Lung microvascular endothelial cell (primary cell): Measurements from ENCODE around the gene DPYSL4. TPM values are rescaled to one million over a fixed set of nuclear protein-coding genes. Genes with fewer than 3 reads are reported as not detected.

Experiments used
- DNase-seq, 2 donors: peaks; one replicate each; pipeline versions ENCODE4 v3.0.0 to v3.0.0-alpha.2; 2010; ENCODE audit warnings: low read depth in 2 of 2
- total RNA-seq: library from RNA; depleted of rRNA; stranded (reverse); fragments of >200 nt; gene quantifications from 2 replicates; pipeline ENCODE4 v1.2.1, GENCODE V29; 2014

Gene DPYSL4
- total RNA-seq, 1 donor from 2014 or later, result 0.40 TPM

- no peak for DNase-seq
Observed at GRCh38 chr10:132241086-132241485, 54.3 kb downstream of the DPYSL4 start.

- DNase-seq, result no peak
Observed at GRCh38 chr10:132241496-132241895, 54.7 kb downstream of the DPYSL4 start.

GRCh38 chr10:132242103-132242840 is 55.5 kb downstream of the DPYSL4 start:
- no peak for DNase-seq

- DNase-seq, result no peak
Observed at GRCh38 chr10:132243141-132243540, 56.4 kb downstream of the DPYSL4 start.

GRCh38 chr10:132243626-132244025 is 56.9 kb downstream of the DPYSL4 start:
- no peak for DNase-seq

GRCh38 chr10:132245056-132245455 is 58.3 kb downstream of the DPYSL4 start:
- no peak for DNase-seq

GRCh38 chr10:132246296-132246695 is 59.5 kb downstream of the DPYSL4 start:
- no peak for DNase-seq

- no peak for DNase-seq
Observed at GRCh38 chr10:132247943-132248342, 61.2 kb downstream of the DPYSL4 start.

GRCh38 chr10:132248455-132249225 is 61.9 kb downstream of the DPYSL4 start:
- peak; percentile 36 to 39 for DNase-seq

- no peak for DNase-seq
Observed at GRCh38 chr10:132249226-132249724, 62.5 kb downstream of the DPYSL4 start.

GRCh38 chr10:132249824-132250375 is 63.2 kb downstream of the DPYSL4 start:
- no peak for DNase-seq

- no peak for DNase-seq
Observed at GRCh38 chr10:132250481-132251475, 64.0 kb downstream of the DPYSL4 start.

GRCh38 chr10:132251928-132252327 is 65.2 kb downstream of the DPYSL4 start:
- no peak for DNase-seq

- no peak for DNase-seq
Observed at GRCh38 chr10:132252412-132252811, 65.7 kb downstream of the DPYSL4 start.

GRCh38 chr10:132253092-132253687 is 66.4 kb downstream of the DPYSL4 start:
- DNase-seq, result no peak

GRCh38 chr10:132254841-132255240 is 68.1 kb downstream of the DPYSL4 start:
- DNase-seq, result no peak

Other genes with a start within 250 kb of the DPYSL4 start
- 23.5 and 56.2 TPM in 2 replicates for gene BNIP3, start 205.0 kb upstream of the DPYSL4 start, total RNA-seq
- under 0.01 and 0.20 TPM in 2 replicates for gene JAKMIP3, start 121.0 kb upstream of the DPYSL4 start, total RNA-seq
- 5.0 and 10.9 TPM in 2 replicates for gene STK32C, start 121.0 kb downstream of the DPYSL4 start, total RNA-seq
- gene LRRC27, start 145.2 kb downstream of the DPYSL4 start, total RNA-seq, result 5.0 and 6.2 TPM in 2 replicates
- 6.5 and 9.1 TPM in 2 replicates for gene PWWP2B, start 210.3 kb downstream of the DPYSL4 start, total RNA-seq